ENCODE results near the gene TXNDC15. TPM values are rescaled to one million over a fixed set of nuclear protein-coding genes. Genes with fewer than 3 reads are reported as not detected.
A peak's percentile ranks its signal among the peaks of the same experiment; 100 is the strongest.

TXNDC15 gene
- total and polyA plus RNA-seq, 2 of the 13 experiments (the other 11 are each of a cell fraction or from before 2014, with no cell fraction given), result 22.2 to 49.9 TPM

- TF ChIP-seq RFX3 (CRISPR knock-in tag; IDR thresholded peaks at IDR 0.05) (no peak), ZNF564 (CRISPR knock-in tag; IDR thresholded peaks at IDR 0.05) (peak; percentile 96), ZNF570 (CRISPR knock-in tag; IDR thresholded peaks at IDR 0.05; ENCODE audit: borderline replicate concordance) (no peak), ZSCAN22 (CRISPR knock-in tag; IDR thresholded peaks at IDR 0.05) (no peak; the same call in 1 of the 2 replicates), DBP (CRISPR knock-in tag; IDR thresholded peaks at IDR 0.05; ENCODE audit: not compliant biosample characterization) (peak; percentile 60), SCMH1 (CRISPR knock-in tag; IDR thresholded peaks at IDR 0.05; ENCODE audit: borderline replicate concordance) (no peak), IKZF5 (CRISPR knock-in tag; IDR thresholded peaks at IDR 0.05) (peak; percentile 94), SETDB1 (CRISPR knock-in tag; IDR thresholded peaks at IDR 0.05; ENCODE audit: borderline replicate concordance) (no peak), ATAD3A (CRISPR knock-in tag; IDR thresholded peaks at IDR 0.05) (peak; percentile 85; the same call in 1 of the 2 replicates), ZBTB40 (IDR thresholded peaks at IDR 0.05) (no peak), ZBTB40 (CRISPR knock-in tag; IDR thresholded peaks at IDR 0.05) (peak; percentile 82), ZNF614 (CRISPR knock-in tag; IDR thresholded peaks at IDR 0.05; ENCODE audit: borderline replicate concordance) (peak; percentile 75; the same call in 1 of the 2 replicates), SMAD3 (CRISPR knock-in tag; IDR thresholded peaks at IDR 0.05) (0 out of 2 replicates have a peak, but pooled peaks have one; percentile 54), MED13 (CRISPR knock-in tag; IDR thresholded peaks at IDR 0.05) (peak; percentile 89), HMG20B (CRISPR knock-in tag; conservative IDR thresholded peaks at IDR 0.05) (peak; percentile 9; the same call in 1 of the 2 replicates), MYPOP (CRISPR knock-in tag; IDR thresholded peaks at IDR 0.05) (peak; percentile 72), FLYWCH1 (CRISPR knock-in tag; IDR thresholded peaks at IDR 0.05) (peak; percentile 80; the same call in 1 of the 2 replicates)
Measured at GRCh38 chr5:134873987-134874830, at the start of gene TXNDC15 (continued).

All from HepG2 (cell line).